Activated CD4-positive, alpha-beta T cell treated with anti-CD3 and anti-CD28 coated beads, Interleukin-2, amount 10 ng/mL, durations not matched to agents 7 days and 5 days (primary cell): ENCODE measurements around the gene RPL29. TPM values are rescaled to one million over a fixed set of nuclear protein-coding genes. Genes with fewer than 3 reads are reported as not detected.

Source experiments
- CTCF ChIA-PET: fragments of 350-600 bp; sonication (Branson Sonifier 250); formaldehyde crosslinking; loops from one replicate; lab custom pipeline; 2021; ENCODE audit warnings: antibody characterized with exemption; lab: Charles Lee
- POLR2A ChIA-PET: fragments of 350-600 bp; sonication (Branson Sonifier 250); formaldehyde crosslinking; loops from one replicate; lab custom pipeline; 2021; ENCODE audit warnings: antibody characterized with exemption; lab: Charles Lee
- DNase-seq: peaks from one replicate; pipeline ENCODE4 v3.0.0-alpha.2; 2020
- H3K27ac Mint-ChIP-seq: one replicate; pipeline ENCODE4 v1.8.0; 2021; ENCODE audit warnings: mild to moderate bottlenecking, moderate library complexity, mixed read lengths
- H3K27me3 Mint-ChIP-seq: one replicate; pipeline ENCODE4 v1.8.0; 2021; ENCODE audit warnings: mixed read lengths
- H3K36me3 Mint-ChIP-seq: one replicate; pipeline ENCODE4 v1.8.0; 2021; ENCODE audit warnings: low read depth, mixed read lengths
- H3K4me1 Mint-ChIP-seq: one replicate; pipeline ENCODE4 v1.8.0; 2021; ENCODE audit warnings: mixed read lengths
- H3K4me3 Mint-ChIP-seq: one replicate; pipeline ENCODE4 v1.8.0; 2021; ENCODE audit warnings: mild to moderate bottlenecking, moderate library complexity, mixed read lengths
- H3K9me3 Mint-ChIP-seq: one replicate; pipeline ENCODE4 v1.8.0; 2021; ENCODE audit warnings: mixed read lengths
- total RNA-seq, 2 experiments: library from RNA; stranded (reverse); gene quantifications; one replicate each; pipeline ENCODE4 v1.2.3, GENCODE V29; 2021

Gene RPL29
- total RNA-seq, 2 experiments from 2014 or later = 1,423 to 1,425 TPM

GRCh38 chr3:51962854-51963530 lies 32.7 kb downstream of the RPL29 start:
- no peak for DNase-seq
- Mint-ChIP-seq H3K27ac (no peak overlapping the region), H3K9me3 (no peaks in the 10 kb centered on the region), H3K27me3 (peaks cover 5% of the 10 kb centered on the region), H3K4me3 (no peak overlapping the region), H3K36me3 (no peaks in the 10 kb centered on the region), H3K4me1 (peaks cover 6% of the 10 kb centered on the region)
- ChIA-PET CTCF (interaction anchor here (0.5 to 7.0 kb wide), 10 partner anchors 10 to 95 kb away, joined by 3 to 43 read pairs (median 4); partner anchors contain the start of genes ABHD14A, ABHD14B and RRP9), POLR2A (no interaction called here)

GRCh38 chr3:51961602-51962569 lies 33.8 kb downstream of the RPL29 start:
- H3K9me3 Mint-ChIP-seq = no peaks in the 10 kb centered on the region
- no peak overlapping the region for H3K27ac Mint-ChIP-seq
- H3K27me3 Mint-ChIP-seq = peaks cover 7% of the 10 kb centered on the region
- H3K4me3 Mint-ChIP-seq = no peak overlapping the region
- ChIA-PET CTCF (interaction anchor here (0.6 to 7.0 kb wide), 8 partner anchors 9 to 793 kb away, joined by 3 to 43 read pairs (median 4); partner anchors contain the start of genes ABHD14A, ABHD14B and RRP9), POLR2A (no interaction called here)
- H3K36me3 Mint-ChIP-seq = no peaks in the 10 kb centered on the region
- no peak for DNase-seq
- H3K4me1 Mint-ChIP-seq = peaks cover 7% of the 10 kb centered on the region

- DNase-seq = no peak
- H3K27me3 Mint-ChIP-seq = peaks cover 12% of the 10 kb centered on the region
- no peak overlapping the region for H3K27ac Mint-ChIP-seq
- H3K4me3 Mint-ChIP-seq = no peak overlapping the region
- no peaks in the 10 kb centered on the region for H3K36me3 Mint-ChIP-seq
- no peaks in the 10 kb centered on the region for H3K9me3 Mint-ChIP-seq
- peaks cover 8% of the 10 kb centered on the region for H3K4me1 Mint-ChIP-seq
- POLR2A ChIA-PET = no interaction called here
- CTCF ChIA-PET = interaction anchor here (1.2 to 7.0 kb wide), 2 partner anchors 13 to 20 kb away, joined by 3 to 43 read pairs; partner anchors contain the start of genes ABHD14A, ABHD14B and RRP9
Measured at GRCh38 chr3:51961011-51961410, 34.7 kb downstream of the RPL29 start.

GRCh38 chr3:51960386-51960785 lies 35.3 kb downstream of the RPL29 start:
- Mint-ChIP-seq H3K27ac (no peak overlapping the region), H3K4me1 (peaks cover 8% of the 10 kb centered on the region), H3K9me3 (no peaks in the 10 kb centered on the region), H3K4me3 (no peak overlapping the region), H3K36me3 (no peaks in the 10 kb centered on the region), H3K27me3 (peaks cover 12% of the 10 kb centered on the region)
- ChIA-PET CTCF (interaction anchor here (1.1 to 7.0 kb wide), 3 partner anchors 10 to 15 kb away, joined by 3 to 43 read pairs (median 4); partner anchors contain the start of genes ABHD14A and ABHD14B), POLR2A (no interaction called here)
- DNase-seq = no peak

GRCh38 chr3:51959651-51960050 lies 36.0 kb downstream of the RPL29 start:
- H3K4me3 Mint-ChIP-seq = no peak overlapping the region
- H3K9me3 Mint-ChIP-seq = no peaks in the 10 kb centered on the region
- no peaks in the 10 kb centered on the region for H3K36me3 Mint-ChIP-seq
- DNase-seq = no peak
- CTCF ChIA-PET = interaction anchor here (1.1 to 7.0 kb wide), 4 partner anchors 10 to 18 kb away, joined by 3 to 43 read pairs (median 8); partner anchors contain the start of genes ABHD14A, ABHD14B, PARP3 and RRP9
- POLR2A ChIA-PET = no interaction called here
- peaks cover 11% of the 10 kb centered on the region for H3K4me1 Mint-ChIP-seq
- H3K27me3 Mint-ChIP-seq = peaks cover 19% of the 10 kb centered on the region
- H3K27ac Mint-ChIP-seq = no peak overlapping the region

- Mint-ChIP-seq H3K27ac (no peak overlapping the region), H3K4me1 (peaks cover 11% of the 10 kb centered on the region), H3K27me3 (peaks cover 27% of the 10 kb centered on the region), H3K36me3 (no peaks in the 10 kb centered on the region), H3K9me3 (no peaks in the 10 kb centered on the region), H3K4me3 (no peak overlapping the region)
- CTCF ChIA-PET = interaction anchor here (1.1 to 7.0 kb wide), 4 partner anchors 11 to 17 kb away, joined by 3 to 43 read pairs (median 8); partner anchors contain the start of genes ABHD14A, ABHD14B, PARP3 and RRP9
- POLR2A ChIA-PET = no interaction called here
- no peak for DNase-seq
Measured at GRCh38 chr3:51958603-51959521, 36.8 kb downstream of the RPL29 start.

GRCh38 chr3:51957520-51958205 lies 38.0 kb downstream of the RPL29 start:
- H3K9me3 Mint-ChIP-seq = no peaks in the 10 kb centered on the region
- DNase-seq = no peak
- no peak overlapping the region for H3K27ac Mint-ChIP-seq
- H3K4me1 Mint-ChIP-seq = peaks cover 11% of the 10 kb centered on the region
- H3K4me3 Mint-ChIP-seq = no peak overlapping the region
- ChIA-PET CTCF (interaction anchor here (0.6 to 3.5 kb wide), 6 partner anchors 14 to 530 kb away, joined by 3 to 13 read pairs (median 4); partner anchors contain the start of genes PARP3 and RRP9), POLR2A (no interaction called here)
- H3K36me3 Mint-ChIP-seq = no peaks in the 10 kb centered on the region
- H3K27me3 Mint-ChIP-seq = peaks cover 36% of the 10 kb centered on the region

- ChIA-PET POLR2A (no interaction called here), CTCF (interaction anchor here (1.2 to 3.5 kb wide), 4 partner anchors 12 to 18 kb away, joined by 4 to 13 read pairs (median 8); partner anchors contain the start of genes ABHD14A, ABHD14B, PARP3 and RRP9)
- DNase-seq = peak; percentile 27
- no peaks in the 10 kb centered on the region for H3K36me3 Mint-ChIP-seq
- H3K27me3 Mint-ChIP-seq = peaks cover 34% of the 10 kb centered on the region
- no peak overlapping the region for H3K27ac Mint-ChIP-seq
- H3K4me1 Mint-ChIP-seq = peaks cover 11% of the 10 kb centered on the region
- no peaks in the 10 kb centered on the region for H3K9me3 Mint-ChIP-seq
- H3K4me3 Mint-ChIP-seq = peak overlapping the region; percentile 13
Measured at GRCh38 chr3:51955893-51956770, 39.6 kb downstream of the RPL29 start.

GRCh38 chr3:51955175-51955892 lies 40.4 kb downstream of the RPL29 start, which contains the start of gene GPR62:
GPR62 (plus strand) TSS chr3:51955381; CDS start chr3:51955653, 272 bp downstream.
- no peak for DNase-seq

GRCh38 chr3:51954713-51955112 lies 41.0 kb downstream of the RPL29 start:
- peaks cover 11% of the 10 kb centered on the region for H3K4me1 Mint-ChIP-seq

More at GRCh38 chr3:51955175-51955892, 40.4 kb downstream of the RPL29 start, which contains the start of gene GPR62:
- peaks cover 34% of the 10 kb centered on the region for H3K27me3 Mint-ChIP-seq
- no peak within 1 kb of the TSS for H3K4me3 Mint-ChIP-seq
- peaks cover 11% of the 10 kb centered on the region for H3K4me1 Mint-ChIP-seq
- H3K36me3 Mint-ChIP-seq = no peaks in the 10 kb centered on the region
- ChIA-PET POLR2A (no interaction called here), CTCF (interaction anchor here (0.8 to 4.6 kb wide), 4 partner anchors 11 to 36 kb away, joined by 3 to 46 read pairs (median 7); partner anchors contain the start of genes ABHD14A, ABHD14B, PARP3 and PCBP4)
- H3K27ac Mint-ChIP-seq = no peak within 1 kb of the TSS
- no peaks in the 10 kb centered on the region for H3K9me3 Mint-ChIP-seq

More at GRCh38 chr3:51954713-51955112, 41.0 kb downstream of the RPL29 start:
- DNase-seq = no peak
- Mint-ChIP-seq H3K36me3 (no peaks in the 10 kb centered on the region), H3K4me3 (no peak overlapping the region), H3K27ac (no peak overlapping the region), H3K27me3 (peaks cover 34% of the 10 kb centered on the region), H3K9me3 (no peaks in the 10 kb centered on the region)
- ChIA-PET POLR2A (no interaction called here), CTCF (interaction anchor here (0.8 to 4.6 kb wide), 5 partner anchors 8 to 37 kb away, joined by 3 to 46 read pairs (median 11); partner anchors contain the start of genes ABHD14A, ABHD14B, PARP3 and PCBP4)
